GM19438 (cell line): ENCODE data around the gene BRAP.
"Not testable (repeated sequence)": the region's sequence is repeated elsewhere in the genome, so short reads cannot be mapped to it uniquely, and the experiment has no call there.

Experiments
- ATAC-seq: cut with Tn5 transposase; IDR thresholded peaks from one replicate; pipeline ENCODE4 v1.9.1; 2021; ENCODE audit warnings: low read depth; ENCODE audit not compliant: unreplicated experiment

Gene BRAP

DNA sequence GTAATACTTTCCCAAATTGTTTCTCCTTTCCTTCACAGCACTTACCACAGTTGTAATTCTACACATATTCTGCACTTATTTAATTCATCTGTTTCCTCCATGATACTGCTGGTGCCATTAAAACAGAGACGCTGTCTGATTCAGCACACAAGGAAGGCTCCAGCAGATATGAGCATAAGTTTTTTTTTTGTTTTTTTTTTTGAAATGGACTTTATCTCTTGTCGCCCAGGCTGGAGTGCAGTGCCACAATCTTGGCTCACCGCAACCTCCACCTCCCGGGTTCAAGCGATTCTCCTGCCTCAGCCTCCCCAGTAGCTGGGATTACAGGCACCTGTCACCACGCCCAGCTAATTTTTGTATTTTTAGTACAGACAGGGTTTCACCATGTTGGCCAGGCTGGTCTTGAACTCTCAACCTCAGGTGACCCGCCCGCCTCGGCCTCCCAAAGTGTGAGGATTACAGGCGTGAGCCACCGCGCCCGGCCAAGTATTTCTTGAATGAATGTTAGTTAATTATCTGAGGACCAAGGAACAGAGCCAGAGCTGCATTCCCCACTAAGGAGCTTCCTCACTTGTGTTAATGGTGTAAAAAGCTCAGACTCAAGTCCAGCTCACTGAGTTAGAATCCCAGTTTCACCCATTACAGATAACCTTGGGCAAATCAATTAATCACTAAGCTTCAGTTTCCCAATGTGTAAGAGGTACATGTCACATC is 1.1 kb downstream of the BRAP start:
- not testable (repeated sequence) for ATAC-seq

GRCh38 chr12:111677186-111677585 is 8.6 kb downstream of the BRAP start:
- no peak for ATAC-seq

DNA sequence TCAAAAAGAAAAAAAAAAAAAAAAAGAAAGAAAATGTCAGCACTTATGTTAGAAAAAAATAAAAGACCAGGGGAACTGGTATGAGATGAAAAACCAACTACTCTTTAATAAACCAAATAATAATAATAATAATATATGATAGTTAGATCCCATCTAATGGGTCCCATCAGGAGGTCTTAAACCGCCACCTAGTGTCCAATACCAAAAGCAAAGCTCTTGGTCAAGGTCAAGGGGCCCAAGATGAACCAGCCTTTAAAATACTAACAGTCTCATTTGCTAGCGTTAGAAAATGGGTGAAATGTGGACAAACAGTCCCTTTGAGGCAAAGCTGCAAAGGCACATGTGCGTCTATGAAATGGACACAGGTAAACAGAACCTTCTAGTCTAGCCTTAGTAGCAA is 12.3 kb downstream of the BRAP start:
- ATAC-seq: no peak

GRCh38 chr12:111672822-111673381 is 12.9 kb downstream of the BRAP start:
- ATAC-seq: no peak

GRCh38 chr12:111664961-111665865 is 20.5 kb downstream of the BRAP start:
- no peak for ATAC-seq

- ATAC-seq: no peak
Observed at GRCh38 chr12:111664499-111664898, 21.3 kb downstream of the BRAP start.

DNA sequence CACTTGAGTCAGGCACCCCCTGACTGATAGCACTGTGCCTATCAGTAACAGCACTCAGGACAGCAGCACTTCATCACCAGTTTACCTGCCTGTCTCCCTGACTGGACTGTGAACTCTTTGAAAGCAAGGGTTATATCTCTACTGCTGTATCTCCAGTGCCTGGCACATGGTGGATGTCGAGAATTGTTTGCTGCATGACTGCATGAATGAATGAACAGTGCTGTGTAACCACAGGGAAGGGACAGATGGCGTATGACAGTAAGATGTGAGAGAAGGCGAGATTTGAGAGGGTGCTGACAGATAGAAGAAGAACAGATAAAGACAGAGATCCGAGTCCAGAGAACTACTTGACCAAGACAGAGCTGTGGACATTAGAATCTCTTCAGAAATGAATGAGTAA is 29.7 kb downstream of the BRAP start:
- no peak for ATAC-seq

GRCh38 chr12:111655356-111655755 is 30.4 kb downstream of the BRAP start:
- no peak for ATAC-seq

- ATAC-seq: no peak
Observed at GRCh38 chr12:111653596-111653995, 32.2 kb downstream of the BRAP start.

GRCh38 chr12:111652530-111652929 is 33.2 kb downstream of the BRAP start:
- ATAC-seq: not testable (repeated sequence)

- no peak for ATAC-seq
Observed at GRCh38 chr12:111650912-111651311, 34.8 kb downstream of the BRAP start.

DNA sequence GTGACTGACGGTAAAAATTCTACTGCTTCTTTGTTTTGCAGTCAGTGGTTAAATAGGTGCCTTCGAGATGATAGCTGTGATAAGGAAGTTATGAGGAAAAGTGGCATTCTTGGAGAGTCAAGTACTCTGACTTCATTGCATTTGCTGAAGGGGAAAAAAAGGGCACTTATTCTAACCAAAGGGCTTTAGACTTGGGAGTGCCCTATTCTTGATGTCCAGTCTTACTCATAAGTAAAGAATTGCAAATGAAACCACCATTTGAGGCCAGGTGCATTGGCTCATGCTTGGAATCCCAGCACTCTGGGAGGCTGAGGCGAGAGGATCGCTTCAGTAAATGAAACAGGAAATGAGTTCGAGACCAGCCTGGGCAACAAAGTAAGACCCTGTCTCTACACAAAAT is 40.3 kb downstream of the BRAP start:
- ATAC-seq: no peak

DNA sequence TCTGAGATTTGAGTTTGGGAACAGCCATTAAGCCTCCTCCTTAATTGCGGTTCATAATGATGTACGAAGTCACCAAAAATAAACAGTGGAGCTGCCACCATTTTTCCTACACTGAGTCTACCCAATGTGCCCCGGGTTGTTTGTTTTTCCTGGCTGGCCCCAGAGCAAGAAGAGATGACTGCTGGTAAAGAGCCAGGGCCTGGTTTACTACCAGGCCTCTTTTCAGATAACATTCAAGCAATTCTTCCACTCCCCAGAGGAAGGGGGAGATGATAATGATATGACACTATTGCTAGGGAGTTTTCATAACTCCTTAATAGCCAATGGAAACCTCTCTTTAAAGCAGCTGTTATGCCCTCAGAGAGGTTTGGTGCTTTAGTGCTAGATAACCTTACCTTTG is 42.3 kb downstream of the BRAP start:
- ATAC-seq: no peak

- ATAC-seq: no peak
Observed at GRCh38 chr12:111642681-111643426, 42.9 kb downstream of the BRAP start.

DNA sequence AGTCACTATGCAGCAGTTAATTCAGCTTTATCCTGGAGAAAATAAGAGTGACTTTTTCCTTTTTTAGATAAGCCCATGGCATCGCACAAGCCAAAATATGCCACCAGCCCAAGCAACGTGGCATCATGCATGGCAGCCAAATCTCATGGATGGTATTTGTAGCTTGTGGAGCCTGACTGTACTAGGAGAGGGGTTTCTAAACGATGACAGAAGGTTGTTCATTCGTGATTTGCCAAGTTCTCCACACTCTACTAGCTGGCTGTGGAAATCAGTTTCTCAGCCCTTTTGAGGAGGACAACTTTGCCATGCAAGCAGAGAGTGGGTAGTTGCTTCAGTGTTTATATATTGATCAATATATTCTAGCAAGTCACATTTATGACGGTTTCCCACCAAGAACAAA is 45.2 kb downstream of the BRAP start:
- no peak for ATAC-seq

GRCh38 chr12:111638556-111638955 is 47.2 kb downstream of the BRAP start:
- ATAC-seq: no peak

DNA sequence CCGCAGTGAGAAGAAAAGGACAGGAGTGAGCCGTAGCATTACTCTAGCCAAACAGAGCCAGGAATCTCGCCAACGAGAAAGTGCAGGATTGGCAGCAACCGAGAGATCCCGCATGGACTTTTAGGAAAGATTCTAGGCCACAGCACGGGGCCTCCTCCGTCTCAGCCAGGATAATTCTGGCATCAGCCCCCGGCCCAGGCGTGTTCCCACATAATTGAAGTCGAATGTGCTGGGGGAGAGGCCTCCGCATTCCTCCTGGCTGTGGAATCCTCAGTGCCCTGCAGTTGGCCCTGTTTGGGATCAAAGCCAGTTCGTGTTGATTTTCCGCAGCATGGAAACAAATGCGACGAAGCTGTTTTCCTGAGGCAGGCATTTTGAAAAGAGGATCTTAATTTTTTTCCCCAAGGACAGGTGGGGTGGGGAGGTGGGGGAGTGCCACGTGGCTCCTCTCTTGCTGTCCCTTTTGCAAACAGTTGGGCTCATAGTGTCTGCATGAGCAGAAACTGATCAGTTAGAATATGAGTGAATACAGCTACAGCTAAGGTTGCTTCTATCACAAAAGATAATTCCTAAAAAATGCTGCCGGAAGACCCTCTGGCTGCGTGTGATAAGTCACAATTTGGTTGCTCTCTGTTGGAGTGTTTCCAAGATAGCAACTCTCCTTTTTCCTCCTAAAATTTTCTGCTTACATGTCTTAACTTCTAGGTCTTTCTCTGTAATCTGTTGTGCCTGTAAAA is 49.4 kb downstream of the BRAP start:
- ATAC-seq: no peak

DNA sequence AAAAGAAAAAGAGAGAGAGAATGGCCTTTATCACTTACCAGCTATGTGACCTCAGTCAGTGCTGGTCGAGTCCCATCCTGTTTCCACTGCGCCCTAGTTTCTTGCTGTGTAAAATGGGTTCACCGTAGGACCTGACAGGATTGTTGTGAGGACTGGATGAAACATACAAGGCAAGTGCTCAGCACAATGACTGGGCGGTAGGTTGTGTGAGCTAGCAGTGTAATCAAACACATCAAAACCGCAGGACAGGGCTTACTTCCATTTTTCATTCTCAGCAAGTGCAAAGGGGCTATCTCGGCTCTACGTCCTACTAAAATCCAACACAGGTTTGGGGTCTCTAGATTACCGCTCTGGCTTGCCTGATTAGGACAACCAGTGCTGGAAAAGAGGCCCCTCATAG is 50.2 kb downstream of the BRAP start:
- no peak for ATAC-seq

GRCh38 chr12:111628505-111629260 is 57.1 kb downstream of the BRAP start:
- no peak for ATAC-seq
